WTC11 (cell line): ENCODE results near the gene MAB21L4. TPM values are rescaled to one million over a fixed set of nuclear protein-coding genes. Genes with fewer than 3 reads are reported as not detected.

Experiments
- ATAC-seq: fragments of 200-7000 bp; cut with Tn5 transposase; 2 replicates; pipeline ENCODE4 v1.10.0; 2021; ENCODE audit warnings: mild to moderate bottlenecking, moderate library complexity
- CTCF ChIA-PET: fragments of 300-600 bp; sonication (Branson Sonifier 250); formaldehyde crosslinking; loops from one replicate; lab custom pipeline; 2021; ENCODE audit warnings: antibody characterized with exemption; lab: Charles Lee
- POLR2A ChIA-PET: fragments of 350-600 bp; sonication (Branson Sonifier 250); formaldehyde crosslinking; loops from one replicate; lab custom pipeline; 2021; ENCODE audit warnings: antibody characterized with exemption; lab: Charles Lee
- DNase-seq: peaks from one replicate; pipeline ENCODE4 v3.0.0; 2021; ENCODE audit warnings: low spot score
- H3K27ac Mint-ChIP-seq: 2 replicates; pipeline ENCODE4 v1.8.0; 2021; ENCODE audit warnings: mixed read lengths
- H3K27me3 Mint-ChIP-seq: 2 replicates; pipeline ENCODE4 v1.8.0; 2021; ENCODE audit warnings: low read depth, mild to moderate bottlenecking, moderate library complexity, mixed read lengths
- H3K36me3 Mint-ChIP-seq: 2 replicates; pipeline ENCODE4 v1.8.0; 2021; ENCODE audit warnings: mixed read lengths
- H3K4me1 Mint-ChIP-seq: 2 replicates; pipeline ENCODE4 v1.8.0; 2022; ENCODE audit warnings: mixed read lengths
- H3K4me3 Mint-ChIP-seq: 2 replicates; pipeline ENCODE4 v1.8.0; 2021; ENCODE audit warnings: mild to moderate bottlenecking, moderate library complexity, mixed read lengths
- H3K9me3 Mint-ChIP-seq: 2 replicates; pipeline ENCODE4 v1.8.0; 2021; ENCODE audit warnings: mixed read lengths
- E2F4 ChIP-seq: sonication (generic); formaldehyde crosslinking; IDR thresholded peaks from 2 replicates; pipeline ENCODE4 v1.8.1; 2022; ENCODE audit warnings: low read depth, mild to moderate bottlenecking, moderate library complexity, missing genetic modification reagents, borderline replicate concordance
- ELF4 ChIP-seq: sonication (generic); formaldehyde crosslinking; IDR thresholded peaks from 2 replicates; pipeline ENCODE4 v1.8.1; 2022; ENCODE audit warnings: low read depth, mild to moderate bottlenecking, moderate library complexity, missing genetic modification reagents
- EMX1 ChIP-seq: fragments of 250-450 bp; sonication (Bioruptor Pico); IDR thresholded peaks from 2 replicates; pipeline ENCODE4 v1.8.0; 2021; ENCODE audit warnings: mild to moderate bottlenecking
- FOXP1 ChIP-seq: sonication (generic); formaldehyde crosslinking; IDR thresholded peaks from 2 replicates; pipeline ENCODE4 v1.8.0; 2022; ENCODE audit warnings: missing genetic modification reagents, mild to moderate bottlenecking, moderate library complexity, borderline replicate concordance
- GABPB1 ChIP-seq: sonication (generic); formaldehyde crosslinking; IDR thresholded peaks from 2 replicates; pipeline ENCODE4 v1.8.1; 2023; ENCODE audit warnings: mild to moderate bottlenecking, missing genetic modification reagents
- NFATC4 ChIP-seq: fragments of 250-450 bp; sonication (Bioruptor Pico); IDR thresholded peaks from 2 replicates; pipeline ENCODE4 v1.9.0; 2021; ENCODE audit warnings: mild to moderate bottlenecking
- PRDM15 ChIP-seq: sonication (generic); formaldehyde crosslinking; IDR thresholded peaks from 2 replicates; pipeline ENCODE4 v1.8.0; 2022; ENCODE audit warnings: missing genetic modification reagents
- PRRX2 ChIP-seq: fragments of 250-450 bp; sonication (Bioruptor Pico); IDR thresholded peaks from 2 replicates; pipeline ENCODE4 v1.8.0; 2021; ENCODE audit warnings: mild to moderate bottlenecking
- SMAD4 ChIP-seq: sonication (generic); formaldehyde crosslinking; IDR thresholded peaks from 2 replicates; pipeline ENCODE4 v1.8.0; 2022; ENCODE audit warnings: mild to moderate bottlenecking, missing genetic modification reagents
- SP1 ChIP-seq: sonication (generic); formaldehyde crosslinking; conservative IDR thresholded peaks from 2 replicates; pipeline ENCODE4 v1.8.1; 2022; ENCODE audit warnings: missing genetic modification reagents
- STAT6 ChIP-seq: sonication (generic); formaldehyde crosslinking; conservative IDR thresholded peaks from 2 replicates; pipeline ENCODE4 v1.8.1; 2023; ENCODE audit warnings: mild to moderate bottlenecking, low read depth, missing genetic modification reagents, moderate library complexity
- TEAD1 ChIP-seq: sonication (generic); formaldehyde crosslinking; IDR thresholded peaks from 2 replicates; pipeline ENCODE4 v1.8.0; 2022; ENCODE audit warnings: mild to moderate bottlenecking, missing genetic modification reagents
- TEAD4 ChIP-seq: sonication (generic); formaldehyde crosslinking; IDR thresholded peaks from 2 replicates; pipeline ENCODE4 v1.8.0; 2022; ENCODE audit warnings: mild to moderate bottlenecking, missing genetic modification reagents
- TP53 ChIP-seq: sonication (generic); formaldehyde crosslinking; IDR thresholded peaks from 2 replicates; pipeline ENCODE4 v1.8.1; 2023; ENCODE audit warnings: mild to moderate bottlenecking, missing genetic modification reagents
- ZMAT4 ChIP-seq: fragments of 250-450 bp; sonication (Bioruptor Pico); IDR thresholded peaks from 2 replicates; pipeline ENCODE4 v1.9.0; 2021; ENCODE audit warnings: mild to moderate bottlenecking
- ZNF232 ChIP-seq: sonication (generic); formaldehyde crosslinking; IDR thresholded peaks from 2 replicates; pipeline ENCODE4 v1.8.0; 2022; ENCODE audit warnings: mild to moderate bottlenecking, missing genetic modification reagents
- ZNF423 ChIP-seq: fragments of 250-450 bp; sonication (Bioruptor Pico); IDR thresholded peaks from 2 replicates; pipeline ENCODE4 v2.1.2; 2022; ENCODE audit warnings: mild to moderate bottlenecking, moderate library complexity
- total RNA-seq: library from RNA; stranded (reverse); gene quantifications from 3 replicates; pipeline ENCODE4 v1.2.3, GENCODE V29; 2021
- TF ChIP-seq, protein P1 (sequence below): fragments of 250-450 bp; sonication (Bioruptor Pico); IDR thresholded peaks from 2 replicates; pipeline ENCODE4 v1.9.0; 2021; ENCODE audit warnings: mild to moderate bottlenecking, borderline replicate concordance
- TF ChIP-seq, protein P2 (sequence below): fragments of 250-450 bp; sonication (Bioruptor Pico); IDR thresholded peaks from 2 replicates; pipeline ENCODE4 v1.9.0; 2021; ENCODE audit warnings: mild to moderate bottlenecking

MAB21L4 gene
- total RNA-seq, 1 experiment from 2014 or later: not detected

- DNase-seq: no peak
Measured at GRCh38 chr2:240909216-240909974, 13.4 kb upstream of the MAB21L4 start.

GRCh38 chr2:240906911-240907590 is 11.1 kb upstream of the MAB21L4 start:
- POLR2A ChIA-PET: no interaction called here
- Mint-ChIP-seq H3K9me3 (peaks cover 4% of the 10 kb centered on the region; the same call in 1 of the 2 replicates), H3K27me3 (no peaks in the 10 kb centered on the region), H3K36me3 (no peaks in the 10 kb centered on the region), H3K4me3 (no peak overlapping the region), H3K4me1 (no peaks in the 10 kb centered on the region), H3K27ac (no peak overlapping the region)
- DNase-seq (no peak), ATAC-seq (no peak)
- CTCF ChIA-PET: interaction anchor here (0.8 kb wide), 1 partner anchor 8 kb away, joined by 4 read pairs; no protein-coding TSS in a partner anchor
- no peak for TF ChIP-seq SMAD4 (CRISPR knock-in tag)
- TF ChIP-seq TP53 (CRISPR knock-in tag): no peak
- TF ChIP-seq, protein P1, sequence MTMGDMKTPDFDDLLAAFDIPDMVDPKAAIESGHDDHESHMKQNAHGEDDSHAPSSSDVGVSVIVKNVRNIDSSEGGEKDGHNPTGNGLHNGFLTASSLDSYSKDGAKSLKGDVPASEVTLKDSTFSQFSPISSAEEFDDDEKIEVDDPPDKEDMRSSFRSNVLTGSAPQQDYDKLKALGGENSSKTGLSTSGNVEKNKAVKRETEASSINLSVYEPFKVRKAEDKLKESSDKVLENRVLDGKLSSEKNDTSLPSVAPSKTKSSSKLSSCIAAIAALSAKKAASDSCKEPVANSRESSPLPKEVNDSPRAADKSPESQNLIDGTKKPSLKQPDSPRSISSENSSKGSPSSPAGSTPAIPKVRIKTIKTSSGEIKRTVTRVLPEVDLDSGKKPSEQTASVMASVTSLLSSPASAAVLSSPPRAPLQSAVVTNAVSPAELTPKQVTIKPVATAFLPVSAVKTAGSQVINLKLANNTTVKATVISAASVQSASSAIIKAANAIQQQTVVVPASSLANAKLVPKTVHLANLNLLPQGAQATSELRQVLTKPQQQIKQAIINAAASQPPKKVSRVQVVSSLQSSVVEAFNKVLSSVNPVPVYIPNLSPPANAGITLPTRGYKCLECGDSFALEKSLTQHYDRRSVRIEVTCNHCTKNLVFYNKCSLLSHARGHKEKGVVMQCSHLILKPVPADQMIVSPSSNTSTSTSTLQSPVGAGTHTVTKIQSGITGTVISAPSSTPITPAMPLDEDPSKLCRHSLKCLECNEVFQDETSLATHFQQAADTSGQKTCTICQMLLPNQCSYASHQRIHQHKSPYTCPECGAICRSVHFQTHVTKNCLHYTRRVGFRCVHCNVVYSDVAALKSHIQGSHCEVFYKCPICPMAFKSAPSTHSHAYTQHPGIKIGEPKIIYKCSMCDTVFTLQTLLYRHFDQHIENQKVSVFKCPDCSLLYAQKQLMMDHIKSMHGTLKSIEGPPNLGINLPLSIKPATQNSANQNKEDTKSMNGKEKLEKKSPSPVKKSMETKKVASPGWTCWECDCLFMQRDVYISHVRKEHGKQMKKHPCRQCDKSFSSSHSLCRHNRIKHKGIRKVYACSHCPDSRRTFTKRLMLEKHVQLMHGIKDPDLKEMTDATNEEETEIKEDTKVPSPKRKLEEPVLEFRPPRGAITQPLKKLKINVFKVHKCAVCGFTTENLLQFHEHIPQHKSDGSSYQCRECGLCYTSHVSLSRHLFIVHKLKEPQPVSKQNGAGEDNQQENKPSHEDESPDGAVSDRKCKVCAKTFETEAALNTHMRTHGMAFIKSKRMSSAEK (CRISPR knock-in tag): no peak
- no peak for TF ChIP-seq E2F4 (CRISPR knock-in tag)
- TF ChIP-seq PRDM15 (CRISPR knock-in tag): no peak
- TF ChIP-seq PRRX2 (CRISPR knock-in tag): no peak
- no peak for TF ChIP-seq STAT6
- no peak for TF ChIP-seq ZMAT4
- TF ChIP-seq GABPB1 (CRISPR knock-in tag): no peak
- no peak for TF ChIP-seq ZNF423 (CRISPR knock-in tag)
- TF ChIP-seq ZNF232: no peak
- no peak for TF ChIP-seq EMX1 (CRISPR knock-in tag)
- TF ChIP-seq ELF4 (CRISPR knock-in tag): no peak
- TF ChIP-seq TEAD1: no peak

More at GRCh38 chr2:240909216-240909974, 13.4 kb upstream of the MAB21L4 start:
- no peaks in the 10 kb centered on the region for H3K27me3 Mint-ChIP-seq
- H3K4me1 Mint-ChIP-seq: no peaks in the 10 kb centered on the region
- no peak for ATAC-seq
- no peaks in the 10 kb centered on the region for H3K36me3 Mint-ChIP-seq
- no peaks in the 10 kb centered on the region for H3K9me3 Mint-ChIP-seq
- H3K27ac Mint-ChIP-seq: no peak overlapping the region
- H3K4me3 Mint-ChIP-seq: no peak overlapping the region
- POLR2A ChIA-PET: no interaction called here
- CTCF ChIA-PET: interaction anchor here (1.7 kb wide), 1 partner anchor 169 kb away, joined by 3 read pairs; no protein-coding TSS in a partner anchor
- TF ChIP-seq TEAD4 (CRISPR knock-in tag) (no peak), FOXP1 (no peak), SP1 (CRISPR knock-in tag) (no peak), NFATC4 (CRISPR knock-in tag) (no peak)
- TF ChIP-seq, protein P2, sequence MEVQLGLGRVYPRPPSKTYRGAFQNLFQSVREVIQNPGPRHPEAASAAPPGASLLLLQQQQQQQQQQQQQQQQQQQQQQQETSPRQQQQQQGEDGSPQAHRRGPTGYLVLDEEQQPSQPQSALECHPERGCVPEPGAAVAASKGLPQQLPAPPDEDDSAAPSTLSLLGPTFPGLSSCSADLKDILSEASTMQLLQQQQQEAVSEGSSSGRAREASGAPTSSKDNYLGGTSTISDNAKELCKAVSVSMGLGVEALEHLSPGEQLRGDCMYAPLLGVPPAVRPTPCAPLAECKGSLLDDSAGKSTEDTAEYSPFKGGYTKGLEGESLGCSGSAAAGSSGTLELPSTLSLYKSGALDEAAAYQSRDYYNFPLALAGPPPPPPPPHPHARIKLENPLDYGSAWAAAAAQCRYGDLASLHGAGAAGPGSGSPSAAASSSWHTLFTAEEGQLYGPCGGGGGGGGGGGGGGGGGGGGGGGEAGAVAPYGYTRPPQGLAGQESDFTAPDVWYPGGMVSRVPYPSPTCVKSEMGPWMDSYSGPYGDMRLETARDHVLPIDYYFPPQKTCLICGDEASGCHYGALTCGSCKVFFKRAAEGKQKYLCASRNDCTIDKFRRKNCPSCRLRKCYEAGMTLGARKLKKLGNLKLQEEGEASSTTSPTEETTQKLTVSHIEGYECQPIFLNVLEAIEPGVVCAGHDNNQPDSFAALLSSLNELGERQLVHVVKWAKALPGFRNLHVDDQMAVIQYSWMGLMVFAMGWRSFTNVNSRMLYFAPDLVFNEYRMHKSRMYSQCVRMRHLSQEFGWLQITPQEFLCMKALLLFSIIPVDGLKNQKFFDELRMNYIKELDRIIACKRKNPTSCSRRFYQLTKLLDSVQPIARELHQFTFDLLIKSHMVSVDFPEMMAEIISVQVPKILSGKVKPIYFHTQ (CRISPR knock-in tag): no peak
- TF ChIP-seq, all 79 proteins: peak for 0
